Measurements from ENCODE around the gene GNB5.
A peak's percentile ranks its signal among the peaks of the same experiment; 100 is the strongest.

The GNB5 gene

DNA sequence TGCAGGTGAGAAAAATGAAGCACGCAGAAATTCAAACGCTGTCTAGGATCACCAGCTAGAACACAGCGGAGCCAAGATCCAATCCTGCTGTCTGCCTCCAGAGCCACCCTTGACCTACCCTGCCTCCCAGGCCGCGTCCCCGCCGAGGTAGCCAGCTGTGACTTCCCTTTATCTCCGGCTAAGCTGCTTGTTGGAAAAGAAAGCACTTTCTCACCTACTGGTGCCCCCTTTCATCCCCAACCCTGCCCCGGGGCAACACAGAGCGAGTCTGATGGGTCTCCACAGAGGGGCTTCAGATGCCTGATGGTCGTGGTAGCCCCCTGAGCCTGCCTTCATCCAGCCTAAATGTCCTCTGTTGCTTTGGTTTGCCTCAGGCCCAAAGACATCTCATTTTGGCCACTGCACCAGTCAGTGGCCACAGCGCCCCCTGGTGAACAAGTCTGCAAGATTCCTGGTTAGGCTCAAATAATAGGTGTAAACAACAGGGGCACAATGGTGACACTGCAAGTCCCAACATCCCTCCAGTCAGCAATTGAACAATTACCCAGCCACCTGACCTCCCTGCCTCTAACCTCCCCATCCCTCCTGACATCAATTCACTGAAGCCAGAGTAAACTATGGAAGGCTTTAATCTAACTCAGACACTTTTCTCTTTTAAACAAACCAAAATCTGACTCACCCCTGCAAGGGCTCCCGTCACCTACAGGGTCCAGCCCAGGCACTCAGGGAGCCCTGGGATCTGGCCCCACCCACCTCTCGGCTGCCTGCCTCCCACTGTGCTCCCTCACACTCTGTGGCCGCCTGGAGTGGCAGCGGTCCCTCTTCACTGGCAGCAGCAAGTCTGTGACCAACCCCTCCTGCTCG, 51.4 kb downstream of the GNB5 start:
- peak; percentile 79 for DNase-seq

DNA sequence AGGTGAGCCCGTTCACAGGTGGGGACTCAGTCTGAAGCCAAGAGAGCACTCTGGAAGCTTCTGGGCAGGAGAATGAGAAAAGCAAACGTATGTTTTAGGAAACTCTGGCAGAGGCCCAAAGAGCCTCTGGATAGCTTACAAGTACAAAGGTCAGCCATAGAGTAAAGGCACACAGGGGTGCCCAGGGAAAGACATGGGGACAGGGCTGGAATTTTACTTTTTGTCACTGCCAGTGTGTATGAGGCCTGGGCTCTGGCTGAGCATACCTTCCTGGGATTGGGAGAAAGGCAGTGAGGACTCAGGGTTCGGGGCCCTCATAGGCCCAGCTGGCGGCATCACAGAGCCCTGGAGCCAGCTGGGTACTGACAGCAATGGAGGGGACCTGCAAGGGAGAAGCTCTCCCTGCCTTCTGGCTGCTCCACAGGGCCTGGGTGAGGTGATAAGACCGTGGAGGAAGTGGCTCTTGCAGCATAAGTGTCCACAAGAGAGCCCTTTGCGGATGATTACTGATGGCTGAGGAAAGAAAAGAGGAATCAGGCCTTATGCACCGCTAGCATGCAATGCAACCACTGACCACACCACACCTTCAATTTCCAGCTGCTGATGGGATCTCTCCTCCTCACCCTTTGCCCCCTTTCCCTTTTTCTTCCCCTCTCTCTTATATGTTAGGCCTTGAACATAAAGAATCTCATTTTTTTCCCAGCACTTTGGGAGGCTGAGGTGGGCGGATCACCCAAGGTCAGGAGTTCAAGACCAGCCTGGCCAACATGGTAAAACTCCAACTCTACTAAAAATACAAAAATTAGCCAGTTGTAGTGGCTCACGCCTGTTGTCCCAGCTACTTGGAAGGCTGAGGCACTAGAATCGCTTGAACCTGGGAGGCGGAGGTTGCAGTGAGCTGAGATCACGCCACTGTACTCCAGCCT, 53.5 kb downstream of the GNB5 start:
- no peak for DNase-seq

DNA sequence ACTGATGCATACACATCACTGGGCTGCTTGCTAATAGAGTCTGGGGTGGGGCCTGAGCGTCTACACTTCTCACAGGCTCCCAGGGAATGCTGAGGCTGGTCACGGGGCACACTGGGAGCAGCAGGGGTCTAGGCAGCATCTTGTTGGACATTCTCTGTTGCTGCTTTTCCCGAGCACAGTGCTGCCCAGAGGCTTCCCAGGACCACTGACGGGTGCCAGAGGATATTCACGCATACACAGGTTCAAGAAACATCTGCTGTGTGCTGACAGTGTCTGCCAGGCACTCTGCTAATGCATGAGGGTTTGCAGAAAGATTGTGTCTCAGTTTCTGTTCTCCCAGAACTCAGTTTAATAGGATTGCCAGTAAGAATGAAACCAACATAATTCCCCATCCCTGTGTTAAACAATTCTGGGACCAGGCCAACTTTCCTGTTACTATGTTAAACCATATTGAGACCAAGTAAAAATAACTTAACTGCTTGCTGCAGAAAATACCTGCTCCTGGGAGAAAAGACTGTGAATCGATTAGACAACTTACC, 54.7 kb downstream of the GNB5 start:
- DNase-seq: peak; percentile 56

DNA sequence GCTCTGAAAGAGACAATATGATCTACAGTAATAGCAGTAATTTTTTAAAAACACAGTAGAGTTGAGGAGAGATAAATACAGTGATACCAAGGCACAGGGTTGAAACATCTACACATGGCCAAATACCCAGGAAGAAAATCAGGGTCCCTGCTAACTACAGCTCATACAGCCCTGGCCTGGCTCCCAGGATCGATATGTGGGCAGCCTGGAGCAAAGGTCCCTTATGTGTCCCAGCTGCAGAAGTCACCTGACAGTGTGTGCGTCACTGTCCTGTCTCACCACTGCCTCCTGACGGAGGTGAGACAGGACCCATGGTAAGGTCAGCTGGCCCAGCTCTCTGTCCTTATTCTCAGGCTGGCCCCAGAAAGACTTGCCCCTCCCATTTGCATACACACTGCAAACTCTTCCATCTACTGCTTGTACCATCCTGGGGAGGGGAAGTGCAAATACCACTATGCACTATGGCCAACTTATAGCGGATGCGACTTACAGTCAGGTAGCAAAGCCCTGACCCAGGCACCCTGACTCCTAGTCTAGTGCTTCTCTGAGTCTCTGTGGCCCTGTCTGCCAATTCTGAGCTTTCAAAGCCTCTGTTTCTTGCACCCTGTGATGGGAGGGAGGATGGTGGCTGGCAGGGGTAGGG, 56.6 kb downstream of the GNB5 start:
- no peak for DNase-seq

DNA sequence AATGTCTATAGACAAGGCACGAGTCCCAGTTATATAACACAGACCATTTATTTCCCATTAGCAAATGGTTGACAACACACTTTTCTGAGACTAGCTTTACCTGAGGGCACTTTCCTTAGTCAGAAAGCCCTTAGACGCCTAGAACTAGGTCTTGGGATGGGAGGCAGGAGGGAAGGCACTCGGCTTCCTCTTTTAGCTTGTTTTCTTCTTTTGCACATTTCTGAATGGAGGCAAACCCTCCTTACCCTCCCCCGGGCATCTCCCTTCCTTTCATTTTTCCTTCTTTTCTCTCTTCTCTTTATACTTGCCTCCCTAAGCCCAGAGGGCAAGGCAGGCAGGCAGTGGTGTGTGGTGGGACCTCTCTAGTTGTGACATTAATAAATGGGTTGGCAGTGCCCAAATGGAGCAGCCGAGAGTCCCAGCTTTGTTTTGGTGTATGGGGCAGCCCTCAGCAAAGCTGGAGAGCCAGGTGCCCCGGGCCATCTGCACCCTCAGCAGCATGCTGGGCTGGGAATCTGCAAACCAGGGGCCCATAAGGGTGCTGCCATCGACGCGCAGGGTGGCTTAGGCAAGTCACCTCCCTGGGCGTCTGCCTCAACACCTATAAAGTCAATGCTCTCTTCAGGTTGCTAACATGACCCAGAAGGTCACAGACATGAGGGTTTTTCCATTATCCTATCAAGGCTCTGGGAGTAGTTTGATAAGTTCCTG, 57.5 kb downstream of the GNB5 start:
- DNase-seq: no peak

DNA sequence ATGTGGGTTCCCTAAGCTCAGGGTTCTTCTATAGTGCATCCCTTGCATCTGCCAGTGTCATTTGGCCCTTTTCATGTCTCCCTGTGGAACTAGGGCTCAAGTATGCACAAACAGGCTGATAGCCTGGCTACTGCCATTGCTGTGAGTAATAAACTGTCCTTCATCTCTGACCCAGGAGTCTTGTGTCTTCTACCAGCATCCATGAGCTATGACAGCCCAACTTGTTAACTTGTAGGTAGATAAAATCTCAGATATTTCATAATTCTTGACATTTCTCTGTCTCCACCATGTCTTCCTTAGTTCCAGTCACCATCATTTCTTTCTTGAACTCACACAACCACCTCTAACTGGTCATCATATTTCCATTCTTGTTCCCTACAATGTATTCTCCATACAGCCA, 59.1 kb downstream of the GNB5 start:
- DNase-seq: no peak

DNA sequence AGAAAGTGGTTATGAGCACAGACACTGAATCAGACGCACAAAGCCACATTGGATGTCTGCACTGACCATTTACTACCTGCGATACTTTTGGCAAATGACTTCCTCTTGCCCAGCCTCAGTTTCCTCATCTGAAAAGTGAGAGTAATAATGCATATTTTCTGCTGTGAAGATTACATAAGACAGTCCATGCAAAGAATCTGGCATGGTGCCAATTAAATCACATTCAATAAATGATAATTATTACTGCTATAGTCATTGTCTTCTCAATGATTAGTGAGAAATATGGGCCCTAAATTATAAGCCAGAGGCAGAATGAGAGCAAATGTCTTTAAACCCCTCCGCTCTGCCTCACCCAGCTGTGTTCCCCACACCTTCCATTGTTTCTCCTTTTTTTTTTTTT, 62.6 kb downstream of the GNB5 start:
- no peak for DNase-seq

DNA sequence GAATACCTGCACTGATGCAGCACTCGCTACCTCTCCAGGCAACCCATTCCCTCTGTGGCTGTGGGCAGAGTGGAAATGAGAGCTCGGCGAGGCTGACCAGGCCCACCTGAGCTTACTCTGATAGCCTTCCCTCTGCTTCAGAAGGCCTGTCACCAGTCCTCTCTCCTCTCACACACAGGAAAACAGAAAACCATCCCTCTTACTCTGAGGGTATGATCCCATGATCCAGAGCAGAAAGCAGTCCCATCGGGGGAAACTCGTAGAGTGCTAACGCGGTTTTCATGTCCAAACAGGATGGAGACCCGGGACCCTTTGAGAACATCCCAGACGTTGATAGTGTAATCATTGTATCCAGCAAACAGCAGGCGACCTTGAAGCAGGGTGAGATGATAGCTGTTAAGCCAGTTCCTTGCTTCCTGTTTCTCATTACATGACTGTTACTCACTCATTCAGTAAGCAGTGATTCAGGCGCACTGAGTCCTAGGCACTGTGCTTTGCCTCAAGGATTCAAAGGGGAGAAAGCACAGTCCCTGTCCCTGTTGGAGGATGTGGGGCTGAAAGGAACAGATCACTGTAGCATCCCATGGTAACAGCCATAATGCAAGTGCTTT, 66.8 kb downstream of the GNB5 start:
- no peak for DNase-seq

DNA sequence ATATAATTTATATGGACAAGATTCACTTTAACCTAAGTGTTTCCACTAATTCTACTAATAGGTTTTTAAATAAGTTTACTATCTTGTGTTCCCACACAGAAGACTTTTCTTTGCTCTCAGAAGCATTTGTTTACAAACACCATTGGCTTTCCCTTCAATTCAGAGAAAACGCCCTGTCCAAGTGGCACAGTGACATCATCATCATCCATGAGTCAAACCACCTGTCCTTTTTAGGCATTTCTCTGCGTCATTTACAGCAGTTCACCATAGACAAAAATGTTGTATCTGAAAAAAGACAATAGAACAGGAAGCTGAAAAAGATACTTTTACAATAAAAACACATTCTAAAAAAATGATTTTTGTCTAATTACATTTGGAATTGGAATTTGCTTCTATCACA, 69.3 kb downstream of the GNB5 start:
- DNase-seq: no peak

DNA sequence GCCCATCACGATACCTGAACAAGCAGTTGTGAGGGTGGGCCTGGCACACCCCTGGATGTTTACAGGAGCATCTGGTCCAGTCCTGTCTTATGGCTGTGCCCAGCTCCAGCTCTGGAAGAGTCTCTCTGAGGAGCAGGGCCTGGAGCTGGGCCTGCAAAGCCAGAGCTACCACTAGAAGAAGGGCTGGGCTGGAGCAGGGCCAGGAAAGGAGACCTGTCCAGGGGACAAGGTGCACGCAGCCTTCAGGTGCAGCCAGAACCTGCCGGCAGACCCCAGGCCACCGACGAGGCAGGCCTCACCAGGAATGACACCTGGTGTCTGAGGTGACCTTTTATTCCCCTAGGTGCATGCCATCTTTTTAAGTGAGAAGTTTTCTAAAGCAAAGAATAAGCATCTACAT, 70.2 kb downstream of the GNB5 start:
- no peak for DNase-seq

DNA sequence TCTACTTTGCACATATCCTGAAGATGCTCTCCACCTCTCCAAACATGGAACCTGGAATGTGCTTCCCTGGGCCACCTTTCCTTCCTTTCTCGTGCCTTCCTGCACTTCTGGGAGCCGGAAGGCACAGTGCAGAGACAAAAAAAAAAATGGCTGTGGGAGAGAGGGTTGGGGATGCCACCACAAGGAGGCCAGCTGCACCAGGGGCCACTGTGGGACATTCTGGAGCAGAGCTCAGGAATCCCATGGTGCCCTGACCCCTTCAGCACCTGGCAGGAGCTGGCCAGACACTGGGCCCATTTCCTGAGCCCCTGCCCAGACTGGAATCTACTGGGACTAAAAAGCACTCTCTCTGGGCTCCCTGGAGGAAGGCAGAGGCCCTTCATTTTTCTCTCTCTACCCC, 70.7 kb downstream of the GNB5 start:
- DNase-seq: no peak

DNA sequence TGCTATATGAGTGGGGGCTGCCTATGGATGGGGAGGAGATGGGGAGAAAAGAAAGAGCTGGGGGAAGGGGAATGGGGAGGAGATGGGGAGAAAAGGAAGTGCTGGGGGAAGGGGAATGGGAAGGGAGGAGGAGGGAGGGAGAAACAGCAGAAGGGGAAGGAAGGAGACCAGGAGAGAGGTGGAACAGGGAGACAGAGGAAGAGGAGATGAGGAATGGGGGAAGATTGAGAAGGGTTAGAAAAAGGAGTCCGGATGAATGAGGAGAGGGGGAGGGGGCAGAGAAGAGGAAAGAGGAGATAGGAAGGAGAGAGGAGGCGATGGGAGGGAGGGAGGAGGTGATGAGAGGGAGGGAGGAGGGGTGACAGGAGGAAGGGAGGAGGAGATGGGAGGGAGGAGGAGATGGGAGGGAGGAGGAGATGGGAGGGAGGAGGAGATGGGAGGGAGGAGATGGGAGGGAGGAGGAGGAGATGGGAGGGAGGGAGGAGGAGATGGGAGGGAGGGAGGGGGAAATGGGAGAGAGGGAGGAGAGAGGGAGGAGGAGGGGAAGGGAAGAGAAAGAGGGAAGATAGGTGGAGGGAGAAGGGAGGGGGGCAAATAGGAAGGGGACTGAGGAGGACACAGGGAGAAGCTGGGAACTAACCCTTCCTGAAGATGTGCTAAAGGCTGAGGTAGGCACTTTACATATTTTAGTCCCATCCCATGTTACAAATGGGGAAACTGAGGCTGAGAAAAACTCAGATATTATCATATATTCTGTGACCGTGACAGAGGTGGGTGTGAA, 72.0 kb downstream of the GNB5 start:
- DNase-seq: peak; percentile 16

DNA sequence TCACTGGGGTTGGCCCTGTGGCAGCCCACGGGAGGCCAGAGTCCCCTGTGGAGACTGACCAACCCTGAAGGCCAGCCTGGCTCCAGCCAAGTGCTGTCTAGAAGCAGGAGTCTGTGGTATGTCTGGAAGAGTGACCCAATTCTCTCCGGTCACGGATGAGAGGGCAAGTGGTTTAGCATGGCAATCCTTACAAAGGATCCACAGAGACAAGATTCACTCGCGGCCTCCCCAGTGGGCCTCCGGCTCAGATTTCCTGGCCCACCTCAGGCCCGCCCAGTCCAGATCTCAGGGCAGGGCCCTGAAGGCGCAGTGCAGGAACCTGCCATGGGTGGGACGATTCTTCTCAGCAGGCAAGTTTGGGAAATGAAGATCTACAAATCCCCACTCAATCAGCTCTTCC, 73.6 kb downstream of the GNB5 start:
- no peak for DNase-seq

DNA sequence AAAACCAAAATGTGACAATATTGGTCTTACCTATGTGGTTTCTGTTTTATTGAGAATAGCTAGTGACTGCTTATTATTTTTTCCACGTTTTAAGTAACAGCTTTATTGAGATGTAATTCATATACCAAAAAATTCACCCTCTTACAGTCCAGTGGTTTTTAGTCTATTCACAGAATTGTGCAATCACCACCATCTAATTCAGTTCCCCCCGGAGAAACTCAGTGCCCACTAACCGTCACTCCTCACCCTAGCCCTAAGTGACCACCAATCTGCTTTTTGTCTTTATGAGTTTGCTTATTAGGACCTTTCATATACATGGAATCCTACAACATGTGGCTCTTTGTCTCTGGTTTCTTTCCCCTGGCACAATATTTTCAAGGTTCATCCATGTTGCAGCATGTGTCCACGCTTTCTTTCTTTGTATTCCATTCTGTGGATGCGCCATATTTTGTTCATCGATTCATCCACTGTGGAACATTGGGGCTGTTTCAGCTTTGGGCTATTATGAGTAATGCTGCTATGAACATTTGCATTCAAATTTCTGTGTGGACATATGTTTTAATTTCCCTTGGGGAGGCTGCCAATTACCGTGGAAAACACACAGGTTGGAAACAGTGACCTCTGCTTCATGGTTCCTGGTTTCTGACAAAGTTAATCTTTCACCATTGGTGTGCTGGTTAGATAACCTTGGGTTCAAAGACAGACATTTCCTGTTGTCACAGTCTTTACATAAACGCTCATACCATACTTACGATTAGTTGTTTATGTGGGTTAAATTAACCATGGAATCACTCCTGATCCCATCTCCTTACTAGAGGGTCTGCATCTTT, 75.4 kb downstream of the GNB5 start:
- no peak for DNase-seq

DNA sequence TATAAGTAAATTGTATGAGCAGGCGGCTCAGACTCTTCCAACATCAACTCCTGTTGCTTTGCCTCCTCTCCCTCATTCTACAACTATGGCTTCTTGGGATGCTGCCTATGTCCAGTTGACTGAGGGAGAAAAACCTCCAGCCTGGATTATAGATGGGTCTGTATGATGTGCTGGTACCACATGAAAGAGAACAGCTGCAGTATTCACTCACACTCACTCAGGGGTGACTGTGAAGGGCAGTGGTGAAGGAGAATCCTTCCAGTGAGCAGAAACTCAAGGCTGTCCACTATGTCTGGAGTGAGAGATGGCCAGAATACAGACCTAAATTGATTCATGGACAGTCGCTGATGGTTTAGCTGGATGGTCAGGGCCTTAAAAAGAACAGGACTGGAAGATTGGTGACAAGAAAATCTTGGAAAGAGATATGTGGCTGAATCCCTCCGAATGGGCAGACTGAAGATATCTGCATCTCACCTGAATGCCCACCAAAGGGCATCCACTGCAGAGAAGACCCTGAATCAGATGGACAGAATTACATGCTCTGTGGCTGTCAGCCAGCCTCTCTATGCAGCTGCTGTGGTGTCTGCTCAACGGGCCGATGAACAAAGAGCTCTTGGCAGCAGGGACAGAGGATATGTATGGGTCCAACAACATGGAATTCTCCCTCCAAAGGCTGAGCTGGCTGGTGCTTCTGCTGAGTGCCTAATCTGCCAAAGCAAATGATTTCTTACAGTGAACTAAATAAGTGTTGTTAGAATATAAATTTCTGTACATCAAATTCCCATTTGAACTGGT, 76.7 kb downstream of the GNB5 start:
- no peak for DNase-seq

DNA sequence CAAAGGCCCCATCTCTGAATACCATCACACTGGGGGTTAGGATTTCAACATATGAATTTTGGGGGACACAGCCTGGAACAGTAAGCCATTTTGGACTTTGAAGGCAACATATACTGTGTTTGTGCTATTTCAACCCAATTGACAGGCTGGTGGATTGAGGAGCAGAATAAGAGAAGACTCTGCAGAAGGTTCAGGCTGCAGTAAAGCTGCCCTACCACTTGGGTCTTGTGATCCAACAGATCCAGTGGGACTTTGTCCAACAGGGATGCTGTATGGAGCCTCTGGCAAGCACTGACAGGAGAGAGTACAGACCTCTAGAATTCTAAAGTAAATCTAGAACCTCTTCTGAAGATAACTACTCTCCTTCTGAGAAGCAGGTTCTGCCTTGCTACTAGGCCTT, 77.5 kb downstream of the GNB5 start:
- no peak for DNase-seq

DNA sequence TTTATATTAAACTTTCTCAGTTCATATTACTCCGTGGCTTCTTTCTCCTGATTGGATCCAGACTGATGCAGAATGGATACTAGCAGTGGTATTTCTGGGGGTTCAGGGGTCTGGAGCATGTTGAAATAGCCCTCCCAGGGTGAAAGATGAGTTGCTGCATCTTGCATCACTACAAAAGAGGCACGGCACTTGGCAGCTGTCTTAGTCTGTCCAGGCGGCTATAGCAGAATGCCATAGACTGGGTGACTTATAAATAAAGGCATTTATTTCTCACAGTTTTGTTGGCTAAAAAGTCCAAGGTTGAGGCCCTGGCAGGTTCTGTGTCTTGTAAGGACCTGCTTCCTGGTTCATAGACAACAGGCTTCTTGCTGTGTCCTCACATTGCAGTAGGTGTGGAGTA, 78.0 kb downstream of the GNB5 start:
- DNase-seq: no peak

DNA sequence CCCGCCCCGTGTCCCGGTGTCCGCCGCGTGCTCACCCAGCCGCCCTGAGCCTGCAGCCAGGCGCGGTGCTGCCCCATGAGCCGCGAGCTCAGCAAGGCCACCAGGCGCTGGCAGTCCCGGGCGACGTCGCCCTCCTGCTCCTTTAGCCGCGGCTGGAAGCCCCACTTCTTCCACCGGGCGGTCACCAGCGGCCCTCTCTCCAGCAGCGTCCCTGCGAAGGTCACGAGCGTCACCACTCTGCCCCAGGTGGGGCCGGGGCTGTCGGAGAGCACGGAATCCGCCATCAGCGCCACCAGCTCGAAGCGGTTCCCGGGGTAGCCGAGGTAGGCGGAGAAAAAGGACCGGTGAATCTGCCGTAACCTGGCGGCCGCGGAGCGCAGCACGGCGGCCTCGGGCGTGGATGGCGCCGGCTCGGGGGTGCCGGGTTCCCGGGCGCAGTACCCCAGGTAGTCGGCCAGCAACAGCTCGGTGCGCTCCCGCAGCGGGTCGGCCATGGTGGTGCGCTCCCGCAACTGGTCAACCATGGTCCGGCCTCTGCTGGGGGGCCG, 78.9 kb downstream of the GNB5 start:
- DNase-seq: no peak

DNA sequence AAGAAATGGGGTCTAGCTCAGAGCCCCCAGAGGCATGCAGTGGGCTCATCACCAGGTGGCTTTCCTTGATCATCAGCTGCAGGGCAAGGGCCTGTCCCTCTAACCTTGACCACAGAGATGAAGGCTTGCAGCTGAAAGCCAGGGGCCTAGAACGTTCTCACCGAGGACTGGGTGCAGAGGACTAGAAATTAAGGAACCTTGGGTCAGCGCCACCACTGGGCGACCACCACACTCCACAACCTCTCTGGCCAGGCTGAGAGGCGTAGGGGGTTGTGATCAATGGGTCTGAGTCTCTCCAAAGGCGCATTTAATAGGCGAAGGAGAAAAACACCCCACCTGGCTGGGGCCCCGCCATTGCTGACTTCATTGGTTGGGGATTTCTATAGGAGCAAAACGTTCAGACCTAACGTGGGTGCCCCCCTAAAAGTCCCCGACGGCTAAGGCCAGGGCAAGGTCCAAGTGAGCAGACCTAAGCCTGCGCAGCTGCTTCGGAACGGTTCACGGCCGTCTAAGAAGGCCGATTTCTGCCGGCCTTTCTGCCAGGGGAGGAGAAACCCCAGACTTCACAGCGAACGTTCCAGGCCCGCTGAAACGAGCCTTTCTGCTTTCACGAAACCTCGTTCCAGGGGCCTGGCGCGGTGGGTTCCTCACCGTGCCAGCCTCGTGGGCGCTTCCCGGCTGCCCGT, 79.5 kb downstream of the GNB5 start:
- DNase-seq: no peak
